Stimulated activated CD4-positive, alpha-beta T cell treated with anti-CD3 and anti-CD28 coated beads, Interleukin-2, amount 100 ng/mL, for 48 hours (primary cell): ENCODE data around the gene NRXN3.
"Not testable (repeated sequence)": the region's sequence is repeated elsewhere in the genome, so short reads cannot be mapped to it uniquely, and the experiment has no call there.

ENCODE experiments used
- DNase-seq, 2 donors: peaks; one replicate each; pipeline ENCODE4 v3.0.0-alpha.2; 2020

Gene NRXN3

GRCh38 chr14:78501909-78502308, 331.7 kb downstream of the NRXN3 start:
- DNase-seq = no peak

DNA sequence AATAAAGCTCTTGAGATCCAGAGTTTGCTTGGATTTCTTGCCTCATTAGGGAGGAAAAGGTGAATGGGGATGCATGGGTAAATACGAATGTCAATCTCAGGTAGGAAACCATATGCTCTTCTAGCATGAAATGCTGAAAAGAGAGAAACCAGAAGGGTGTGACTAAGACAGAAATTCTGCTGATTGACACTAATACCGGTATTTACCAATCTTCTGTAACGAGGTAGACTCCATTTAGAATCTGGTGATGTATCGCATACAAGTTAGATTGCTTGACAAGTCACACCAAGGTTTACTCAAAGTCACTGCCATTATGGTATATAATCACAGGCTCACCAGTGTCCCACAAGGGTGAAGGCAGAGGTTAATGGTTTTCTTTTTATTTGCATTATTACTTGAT, 337.9 kb downstream of the NRXN3 start:
- no peak for DNase-seq

DNA sequence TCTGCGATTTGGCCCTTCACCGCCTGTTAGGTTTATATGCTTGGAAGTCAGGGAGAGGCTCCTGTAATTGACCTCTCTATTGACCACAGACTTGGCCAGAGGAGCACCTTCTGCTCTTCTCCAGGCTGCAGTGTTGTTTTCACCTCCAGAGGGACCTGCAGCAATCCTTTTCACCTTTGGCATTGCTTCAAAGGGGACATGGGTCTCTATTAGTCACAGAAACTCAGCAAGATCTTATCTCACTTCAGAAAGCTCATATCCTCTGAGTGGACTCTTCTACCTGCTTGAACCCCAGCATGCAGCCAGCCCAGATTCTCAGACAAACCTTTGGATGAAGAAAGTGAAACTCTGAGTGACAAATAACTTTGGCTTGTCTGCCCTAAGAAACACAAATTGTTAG, 339.3 kb downstream of the NRXN3 start:
- no peak for DNase-seq

- no peak for DNase-seq
Observed at GRCh38 chr14:78512021-78512420, 341.8 kb downstream of the NRXN3 start.

DNA sequence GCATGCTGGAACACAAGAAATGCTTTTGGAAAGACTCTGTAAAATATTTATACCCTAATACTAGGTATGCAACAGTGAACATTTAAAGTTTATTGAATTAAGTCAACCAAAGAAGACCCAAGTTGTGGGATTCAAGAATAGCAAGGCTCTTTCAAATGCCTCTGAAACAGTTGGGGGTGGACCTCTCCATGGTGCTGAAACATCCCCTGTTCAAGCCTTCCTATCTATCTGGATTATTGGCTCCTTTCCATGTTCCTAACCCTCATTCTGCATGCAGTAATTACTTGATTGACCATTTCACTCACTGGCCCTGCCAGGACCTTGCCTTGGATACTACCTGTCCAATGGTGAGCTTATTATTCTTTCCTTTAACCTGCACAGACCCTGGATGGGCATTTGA, 349.7 kb downstream of the NRXN3 start:
- peak; percentile 2 to 4 for DNase-seq

- no peak for DNase-seq
Observed at GRCh38 chr14:78524196-78524595, 354.0 kb downstream of the NRXN3 start.

DNA sequence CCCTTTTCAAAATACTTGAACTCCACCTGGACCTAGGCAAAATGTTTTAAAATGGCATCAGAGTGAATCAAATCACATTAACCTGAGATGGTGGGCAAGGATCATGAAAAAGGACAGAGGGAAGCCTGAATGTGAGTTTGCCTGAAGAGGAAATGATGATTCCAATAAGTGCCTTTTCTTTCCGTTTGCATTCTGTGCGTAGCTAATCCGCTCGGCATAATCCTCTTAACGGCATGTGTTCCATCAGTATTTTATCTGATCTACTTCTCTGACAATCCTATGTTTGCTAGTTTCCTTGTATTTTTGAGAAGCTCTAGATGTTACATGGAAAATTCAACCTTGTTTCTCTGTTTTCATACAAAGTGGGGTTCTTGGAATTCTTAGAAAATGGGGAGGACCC, 354.6 kb downstream of the NRXN3 start:
- DNase-seq = no peak

DNA sequence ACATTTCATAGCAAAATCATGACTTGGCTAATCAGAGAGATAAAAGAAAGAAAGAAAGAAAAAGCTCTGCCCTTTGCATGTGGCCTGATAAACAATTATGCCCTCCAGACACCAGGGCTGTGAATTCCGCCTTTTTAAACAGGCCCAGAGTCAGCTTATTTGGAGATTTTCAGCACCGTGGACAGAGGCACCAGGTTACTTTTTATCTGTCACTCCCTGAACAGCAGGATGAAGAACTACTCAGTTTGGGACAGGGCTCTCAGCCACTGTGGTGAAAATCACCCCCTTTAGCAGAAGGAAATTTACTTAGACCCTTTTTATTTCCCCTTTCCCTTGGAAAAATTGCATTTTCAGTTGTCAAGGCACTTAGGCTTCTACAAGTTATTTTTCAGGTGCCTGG, 359.9 kb downstream of the NRXN3 start:
- peak; percentile 0 for DNase-seq

- DNase-seq = no peak
Observed at GRCh38 chr14:78534141-78534540, 364.0 kb downstream of the NRXN3 start.

DNA sequence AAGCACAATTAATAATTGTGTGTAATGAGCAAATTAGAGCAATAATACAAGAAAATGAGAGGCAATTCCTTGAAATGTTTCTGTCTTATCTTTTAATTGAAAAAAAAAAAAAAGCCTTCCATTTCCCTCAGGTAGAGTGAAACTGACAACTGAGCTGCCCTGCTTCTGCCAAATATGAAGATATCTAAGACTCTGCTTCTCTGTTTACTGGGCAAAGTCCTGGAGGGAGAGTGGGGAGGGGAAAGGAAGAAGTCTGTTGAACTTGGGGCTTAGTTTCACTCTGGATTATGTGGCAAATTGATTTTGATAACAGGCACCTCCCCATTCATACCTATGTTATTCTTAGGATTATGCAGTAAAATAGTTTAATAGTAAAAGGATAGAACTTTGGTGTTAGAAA, 364.9 kb downstream of the NRXN3 start:
- no peak for DNase-seq

DNA sequence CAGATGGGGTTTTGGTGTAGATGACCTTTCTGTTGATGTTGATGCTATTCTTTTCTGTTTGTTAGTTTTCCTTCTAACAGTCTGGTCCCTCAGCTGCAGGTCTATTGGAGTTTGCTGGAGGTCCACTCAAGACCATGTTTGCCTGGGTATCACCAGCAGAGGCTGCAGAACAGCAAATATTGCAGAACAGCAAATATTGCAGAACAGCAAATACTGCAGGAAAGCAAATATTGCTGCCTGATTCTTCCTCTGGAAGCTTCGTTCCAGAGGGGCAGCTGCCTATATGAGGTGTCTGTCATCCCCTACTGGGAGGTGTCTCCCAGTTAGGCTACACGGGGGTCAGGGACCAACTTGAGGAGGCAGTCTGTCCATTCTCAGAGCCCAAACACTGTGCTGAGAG, 371.6 kb downstream of the NRXN3 start:
- not testable (repeated sequence) for DNase-seq

DNA sequence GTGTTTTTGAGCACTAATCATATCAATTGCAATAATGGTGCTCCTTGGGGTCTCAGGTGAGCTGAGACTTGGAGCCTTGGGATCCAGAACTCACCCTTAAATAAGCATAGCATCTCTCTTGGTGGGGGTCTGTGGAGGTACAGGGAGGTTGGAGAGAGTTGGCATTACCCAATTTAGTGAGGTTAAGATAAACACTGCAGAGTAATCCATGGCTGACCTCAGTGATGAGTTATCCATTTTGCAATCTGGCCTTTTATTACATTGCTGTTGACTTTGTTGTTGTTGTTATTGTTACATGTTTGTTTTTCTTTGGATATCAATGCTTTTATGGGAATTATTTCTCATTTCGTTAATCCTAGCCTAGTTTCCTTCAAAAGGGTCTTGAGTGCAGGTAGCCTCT, 373.3 kb downstream of the NRXN3 start:
- no peak for DNase-seq

- no peak for DNase-seq
Observed at GRCh38 chr14:78561074-78561473, 390.9 kb downstream of the NRXN3 start.

DNA sequence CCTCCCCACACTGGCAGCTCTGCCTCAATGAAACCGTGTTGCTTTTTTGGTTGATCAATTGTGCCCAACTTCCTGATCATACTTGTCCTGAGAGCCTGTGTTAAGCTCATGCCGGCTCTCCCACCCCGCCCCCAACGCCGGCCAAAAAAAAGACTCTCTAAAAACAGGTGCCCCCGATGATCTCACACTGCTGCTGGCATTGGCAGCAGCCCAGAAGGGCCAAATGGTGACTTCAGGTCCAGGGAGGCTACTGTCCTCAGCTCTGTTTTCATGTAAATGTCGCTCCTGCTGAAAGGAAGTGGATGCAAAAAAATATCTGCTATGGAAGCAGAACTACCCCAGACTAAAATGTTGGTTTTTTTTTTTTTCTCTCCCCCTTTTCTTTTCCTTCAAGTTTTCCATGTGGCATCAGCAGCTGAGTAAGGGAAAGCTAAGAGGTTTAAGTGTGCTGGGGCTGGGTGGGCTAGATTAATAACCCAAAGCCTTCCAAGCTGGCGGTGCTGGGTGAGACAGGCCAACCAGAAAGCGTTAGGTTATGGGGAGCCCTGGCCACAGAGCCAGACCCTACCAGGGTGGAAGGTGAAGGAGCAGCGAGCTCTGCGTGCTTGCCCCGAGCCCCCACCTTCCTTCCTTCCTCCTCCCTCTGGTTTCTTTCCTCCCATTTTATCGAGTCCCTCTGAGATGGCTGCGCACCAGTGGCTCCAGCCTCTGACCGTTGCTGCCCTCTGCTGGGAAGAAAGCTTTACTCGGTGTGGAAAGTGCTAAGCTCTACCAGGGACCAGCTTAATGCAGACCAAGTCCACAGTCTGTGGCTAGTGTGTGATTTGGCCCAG, 396.1 kb downstream of the NRXN3 start:
- DNase-seq = peak; percentile 63 to 64

DNA sequence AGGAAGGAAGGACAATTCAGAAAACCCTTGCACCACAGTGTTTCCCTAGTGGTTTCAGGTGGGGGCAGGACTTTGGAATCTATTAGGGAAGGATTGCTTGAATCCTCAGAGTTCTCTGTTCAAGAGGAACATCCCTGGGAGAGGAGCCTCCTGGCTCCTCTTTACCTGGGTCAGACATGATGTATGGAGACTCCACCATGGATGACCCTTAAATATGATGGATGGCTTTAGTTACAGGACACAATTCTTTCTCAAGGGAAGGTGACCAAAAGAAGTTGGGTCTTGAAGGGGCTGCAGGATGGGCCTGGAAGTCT, 396.6 kb downstream of the NRXN3 start:
- DNase-seq = no peak

DNA sequence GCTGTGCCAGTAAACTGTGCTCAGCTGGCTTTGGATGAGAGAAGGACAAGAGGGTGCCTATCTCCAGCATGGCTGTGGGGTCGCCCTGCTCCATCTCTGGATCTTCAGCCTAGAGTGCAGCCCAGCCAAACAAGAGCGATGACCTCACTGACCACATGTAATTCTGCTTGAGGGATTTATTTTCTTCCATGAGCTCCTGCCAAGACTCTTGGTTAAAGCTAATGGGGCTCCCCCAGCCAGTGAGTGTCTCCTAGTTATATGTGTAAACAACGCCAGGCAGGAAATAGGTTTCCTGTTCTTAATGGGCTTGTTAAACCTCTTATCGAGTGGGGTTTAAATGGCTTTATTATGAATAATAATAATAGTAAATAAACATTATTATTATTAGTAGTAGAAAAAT, 397.2 kb downstream of the NRXN3 start:
- no peak for DNase-seq

- not testable (repeated sequence) for DNase-seq
Observed at GRCh38 chr14:78573736-78574135, 403.6 kb downstream of the NRXN3 start.

DNA sequence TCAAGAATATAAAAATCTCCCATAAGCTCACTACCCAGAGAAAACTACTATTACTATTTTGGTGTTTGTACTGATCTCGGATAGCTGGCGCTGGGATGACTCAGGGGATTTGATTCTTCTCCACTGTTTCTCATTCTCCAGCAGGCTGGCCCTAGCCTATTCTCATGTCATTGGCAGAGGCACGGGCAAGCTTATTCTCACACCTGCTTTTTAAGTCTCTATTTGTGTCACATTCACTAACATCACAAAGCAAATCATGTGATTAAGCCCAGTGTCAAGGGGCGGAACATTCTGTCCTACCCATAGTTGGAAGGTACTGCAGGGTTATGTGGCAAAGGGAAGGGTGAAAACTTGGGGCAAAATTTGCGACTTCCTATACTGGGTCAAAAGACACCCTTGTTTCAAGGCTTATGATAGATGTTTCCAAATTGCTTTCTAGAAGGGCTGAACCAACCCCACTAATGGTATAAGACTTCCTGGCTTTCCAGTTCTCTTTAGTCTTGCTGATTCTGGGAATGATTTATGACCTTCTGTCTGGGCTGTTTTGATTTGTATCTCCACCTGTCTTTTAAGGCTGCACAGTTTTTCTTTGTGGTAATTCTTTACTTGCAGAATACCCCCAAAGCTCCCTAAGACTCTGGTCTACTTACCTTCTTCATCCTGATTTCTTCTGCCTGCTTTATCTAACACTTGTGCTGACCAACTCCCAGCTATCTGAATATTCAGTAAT, 406.4 kb downstream of the NRXN3 start:
- no peak for DNase-seq

- no peak for DNase-seq
Observed at GRCh38 chr14:78581229-78581628, 411.1 kb downstream of the NRXN3 start.

DNA sequence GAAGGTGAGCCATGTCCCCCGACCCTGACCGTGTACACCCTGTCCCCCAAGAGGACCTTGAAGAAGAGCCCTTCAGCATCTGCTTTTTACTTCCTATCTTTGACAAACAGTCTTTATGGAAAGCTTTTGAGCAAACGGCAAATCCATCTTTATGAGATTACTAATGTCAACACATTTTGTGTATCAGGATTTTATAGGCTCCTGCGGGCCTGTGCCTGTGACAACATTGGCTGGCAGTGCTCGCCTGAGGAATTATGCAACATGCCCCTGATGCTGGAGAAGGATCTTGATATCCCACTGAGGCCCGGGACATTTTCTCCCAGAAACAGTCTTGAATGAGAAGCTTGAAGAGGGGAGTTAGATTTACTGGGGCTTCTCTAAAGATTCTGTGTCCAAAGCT, 416.5 kb downstream of the NRXN3 start:
- DNase-seq = no peak

- no peak for DNase-seq
Observed at GRCh38 chr14:78588906-78589305, 418.7 kb downstream of the NRXN3 start.

- DNase-seq = no peak
Observed at GRCh38 chr14:78592616-78593219, 422.5 kb downstream of the NRXN3 start.

- DNase-seq = no peak
Observed at GRCh38 chr14:78593949-78594348, 423.8 kb downstream of the NRXN3 start.

DNA sequence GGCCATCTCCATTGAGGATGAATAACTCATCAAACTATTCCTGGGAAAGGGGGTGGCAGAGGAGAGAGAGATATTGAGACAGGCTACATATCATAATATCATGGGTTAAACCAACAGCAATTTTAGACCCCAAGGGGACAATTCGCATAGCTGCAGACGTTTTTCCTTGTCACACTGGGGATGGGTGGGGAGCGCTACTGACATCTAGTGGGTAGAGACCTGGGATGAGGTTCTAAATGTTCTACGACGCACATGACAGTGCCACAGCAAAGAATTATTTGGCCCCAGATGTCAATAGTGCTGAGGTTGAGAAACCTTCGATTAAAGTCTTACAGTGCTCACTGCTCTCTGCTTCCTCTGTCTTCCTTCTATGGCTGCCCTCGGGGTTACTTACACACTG, 425.6 kb downstream of the NRXN3 start:
- no peak for DNase-seq
